Transverse colon (tissue), 4 donors: Measurements from ENCODE around the gene LY86. TPM values are rescaled to one million over a fixed set of nuclear protein-coding genes. Genes with fewer than 3 reads are reported as not detected.

Experiments
- DNase-seq: peaks from one replicate; pipeline ENCODE4 v3.0.0-alpha.2; 2019
- H3K27ac ChIP-seq, 4 donors: fragments of 200-600 bp; sonication (generic); 2 replicates each; pipeline ENCODE4 v1.5.1; 2016 to 2018; ENCODE audit warnings: inconsistent platforms in 4 of 4
- H3K27me3 ChIP-seq: fragments of 200-600 bp; sonication (generic); 2 replicates; pipeline ENCODE4 v1.5.1; 2017; ENCODE audit warnings: inconsistent platforms
- H3K36me3 ChIP-seq, 4 donors: fragments of 200-600 bp; sonication (generic); 2 replicates each; pipeline ENCODE4 v1.5.1; 2017 to 2019; ENCODE audit warnings: inconsistent platforms in 4 of 4
- H3K4me1 ChIP-seq, 4 donors: fragments of 200-600 bp; sonication (generic); 2 replicates each; pipeline ENCODE4 v1.5.1; 2017 to 2020; ENCODE audit warnings: inconsistent platforms in 4 of 4
- H3K4me3 ChIP-seq, 4 donors: fragments of 200-600 bp; sonication (generic); 1 replicate in 1 of 4; 2 replicates in 3 of 4; pipeline versions ENCODE4 v1.5.1 to v1.6.1; 2017 to 2019; ENCODE audit warnings: inconsistent platforms in 4 of 4
- H3K9me3 ChIP-seq, 2 donors: fragments of 200-600 bp; sonication (generic); 2 replicates each; pipeline ENCODE4 v1.5.1; 2017 to 2019; ENCODE audit warnings: inconsistent platforms in 2 of 2
- CTCF ChIP-seq, 5 experiments: fragments of 200-600 bp in 3 of 5; fragments of 450-650 bp in 2 of 5; sonication (generic) in 3 of 5; IDR thresholded peaks; 1 replicate in 2 of 5; 2 replicates in 3 of 5; pipeline ENCODE4 v1.5.1; 2016 to 2017; ENCODE audit warnings: antibody characterized with exemption in 5 of 5, inconsistent platforms in 3 of 5, mild to moderate bottlenecking in 2 of 5, moderate library complexity in 1 of 5
- EP300 ChIP-seq: sonication (generic); formaldehyde crosslinking; IDR thresholded peaks from one replicate; pipeline ENCODE4 v1.6.1; 2017; ENCODE audit warnings: antibody characterized with exemption, low read depth
- POLR2A ChIP-seq: fragments of 450-650 bp; IDR thresholded peaks from one replicate; pipeline ENCODE4 v1.6.1; 2016; ENCODE audit warnings: antibody characterized with exemption, mild to moderate bottlenecking, moderate library complexity
- POLR2AphosphoS5 ChIP-seq, 3 donors: sonication (generic); formaldehyde crosslinking; IDR thresholded peaks; one replicate each; pipeline ENCODE4 v1.6.1; 2016; ENCODE audit warnings: antibody characterized with exemption in 3 of 3
- WGBS, 2 donors: methylation state at CpG; one replicate each; pipeline ENCODE4 v1.1.5; 2018; ENCODE audit warnings: low coverage in 1 of 2; 5-methylcytosine and 5-hydroxymethylcytosine counted together
- in situ Hi-C, 4 donors: fragments of 200-750 bp; cut with MboI; loops; one replicate each; pipeline versions ENCODE4 v1.15.0 to v1.15.1; 2017; ENCODE audit warnings: low sequenced_read_pairs in 3 of 4, low pct_ligation_motif_present in 1 of 4, low pct_unique_long_range_greater_than_20kb in 1 of 4
- intact Hi-C: fragments of 100-400 bp; cut with DNase I; formaldehyde crosslinking; loops from one replicate; pipeline ENCODE4 v1.15.1; 2023; ENCODE audit warnings: low total_unique reads
- total RNA-seq, 4 donors: library from RNA; depleted of rRNA; stranded (reverse); fragments of >200 nt; gene quantifications; one replicate each; pipeline ENCODE4 v1.1.0, GENCODE V29; 2016

The LY86 gene
- total RNA-seq, 4 donors from 2014 or later: 10.0 TPM; not detected in 3

GRCh38 chr6:6657085-6657819, 68.7 kb downstream of the LY86 start:
- no peak for TF ChIP-seq EP300
- no peak for TF ChIP-seq POLR2A
- TF ChIP-seq CTCF (IDR thresholded peaks at IDR 0.05): no peak
- TF ChIP-seq POLR2AphosphoS5 (IDR thresholded peaks at IDR 0.05): no peak
- Histone ChIP-seq H3K36me3 (no peaks in the 10 kb centered on the region), H3K27me3 (no peaks in the 10 kb centered on the region), H3K9me3 (no peaks in the 10 kb centered on the region), H3K4me3 (no peak overlapping the region), H3K27ac (no peak overlapping the region), H3K4me1 (peaks cover 8 to 14% (median 12%) of the 10 kb centered on the region in 4 donors)
- in situ Hi-C loops: loop anchor here in 1 of 4 donors (25.0 kb wide), 1 partner anchor 955 kb away; no protein-coding TSS in a partner anchor
- WGBS, 2 donors: 86 to 92% methylated on average over 1 to 8 of the region's 8 CpGs
- no peak for DNase-seq
- intact Hi-C loops: no loop called here

- WGBS, 2 donors: 86 to 100% methylated on average over 1 of the region's 1 CpG
- H3K4me3 ChIP-seq: no peak overlapping the region
- TF ChIP-seq POLR2A (no peak), CTCF (IDR thresholded peaks at IDR 0.05) (no peak), POLR2AphosphoS5 (IDR thresholded peaks at IDR 0.05) (no peak), EP300 (no peak)
- no peaks in the 10 kb centered on the region for H3K36me3 ChIP-seq
- intact Hi-C loops (no loop called here), in situ Hi-C loops (loop anchor here in 1 of 4 donors (25.0 kb wide), 1 partner anchor 954 kb away; no protein-coding TSS in a partner anchor)
- H3K27me3 ChIP-seq: no peaks in the 10 kb centered on the region
- no peaks in the 10 kb centered on the region for H3K9me3 ChIP-seq
- peaks cover 8 to 17% (median 13%) of the 10 kb centered on the region in 4 donors for H3K4me1 ChIP-seq
- H3K27ac ChIP-seq: no peak overlapping the region
- DNase-seq: no peak
Measured at GRCh38 chr6:6657820-6658217, 69.3 kb downstream of the LY86 start.

GRCh38 chr6:6659600-6660327, 71.2 kb downstream of the LY86 start:
- in situ Hi-C loops: loop anchor here in 1 of 4 donors (25.0 kb wide), 1 partner anchor 953 kb away; no protein-coding TSS in a partner anchor
- Histone ChIP-seq H3K27me3 (no peaks in the 10 kb centered on the region), H3K36me3 (no peaks in the 10 kb centered on the region), H3K4me3 (no peak overlapping the region), H3K27ac (peak overlapping the region in 1 of 4 donors; percentile 45), H3K4me1 (peaks cover 8 to 17% (median 13%) of the 10 kb centered on the region in 4 donors), H3K9me3 (no peaks in the 10 kb centered on the region)
- DNase-seq: peak; percentile 19
- 59 to 81% methylated on average over 5 to 7 of the region's 7 CpGs for WGBS, 2 donors
- TF ChIP-seq CTCF (IDR thresholded peaks at IDR 0.05) (no peak), POLR2A (no peak), POLR2AphosphoS5 (IDR thresholded peaks at IDR 0.05) (no peak), EP300 (no peak)
- intact Hi-C loops: no loop called here

DNA sequence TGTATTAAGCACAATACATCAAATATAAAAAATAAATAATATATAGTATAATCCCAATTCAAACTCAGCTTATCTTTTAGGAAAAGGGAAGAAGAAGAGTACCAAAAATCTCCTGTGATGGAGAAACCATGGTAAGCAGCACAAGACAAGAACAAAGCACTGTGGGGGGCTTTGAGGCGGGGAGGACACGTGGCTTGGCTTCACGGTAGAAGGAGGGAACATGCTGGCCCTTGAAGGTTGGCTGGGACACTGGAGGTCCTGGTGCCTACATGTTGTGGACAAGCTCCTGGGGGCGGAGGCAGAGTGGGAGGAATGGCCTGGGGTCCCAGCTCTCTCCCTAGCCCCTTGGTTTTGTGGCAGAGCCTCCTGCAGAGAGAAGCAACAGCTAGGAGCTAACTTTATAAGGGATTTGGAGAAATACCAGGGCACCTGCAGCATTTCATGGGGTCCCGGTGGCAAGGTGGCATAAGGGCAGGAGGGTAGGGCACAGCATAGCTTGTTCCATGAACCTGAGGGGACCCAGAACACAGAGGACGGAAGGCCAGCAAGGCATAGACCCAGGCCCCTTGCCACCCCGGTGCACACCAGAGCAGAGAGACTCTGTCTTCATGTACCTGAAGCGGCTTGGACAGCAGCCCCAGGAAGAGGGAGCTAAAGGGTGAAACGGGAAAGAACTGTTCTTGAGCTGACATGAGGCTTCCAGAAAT, 72.0 kb downstream of the LY86 start:
- Histone ChIP-seq H3K9me3 (no peaks in the 10 kb centered on the region), H3K36me3 (no peaks in the 10 kb centered on the region), H3K27ac (peak overlapping the region in 1 of 4 donors; percentile 20), H3K27me3 (no peaks in the 10 kb centered on the region), H3K4me3 (no peak overlapping the region), H3K4me1 (peaks cover 8 to 17% (median 13%) of the 10 kb centered on the region in 4 donors)
- DNase-seq: no peak
- in situ Hi-C loops (loop anchor here in 1 of 4 donors (25.0 kb wide), 1 partner anchor 952 kb away; no protein-coding TSS in a partner anchor), intact Hi-C loops (no loop called here)
- whole genome bisulfite sequencing, 2 donors: 89 to 92% methylated on average over 6 to 9 of the region's 9 CpGs
- no peak for TF ChIP-seq CTCF (IDR thresholded peaks at IDR 0.05)
